Measurements from ENCODE around the gene CDH13.

The CDH13 gene

DNA sequence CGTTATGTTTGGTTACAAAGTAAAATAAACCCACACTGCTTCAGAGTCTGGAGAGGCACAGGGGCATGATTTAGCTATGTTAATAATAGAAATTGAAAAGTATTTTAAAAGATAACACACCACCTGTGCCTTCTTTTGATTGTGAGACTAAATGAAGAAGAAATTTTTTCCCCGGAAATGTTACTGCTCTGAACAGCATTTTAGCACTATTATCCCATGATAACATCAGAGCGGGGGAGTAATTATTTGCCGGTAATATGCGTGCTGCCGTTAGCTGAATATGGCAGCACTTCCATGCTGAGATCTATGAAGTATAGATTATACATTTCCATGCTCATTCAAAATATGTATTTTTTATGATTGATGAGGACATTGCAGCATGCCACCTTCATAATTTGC lies 680.8 kb downstream of the CDH13 start:
- DNase-seq (ENCODE audit: low read depth): no peak

DNA sequence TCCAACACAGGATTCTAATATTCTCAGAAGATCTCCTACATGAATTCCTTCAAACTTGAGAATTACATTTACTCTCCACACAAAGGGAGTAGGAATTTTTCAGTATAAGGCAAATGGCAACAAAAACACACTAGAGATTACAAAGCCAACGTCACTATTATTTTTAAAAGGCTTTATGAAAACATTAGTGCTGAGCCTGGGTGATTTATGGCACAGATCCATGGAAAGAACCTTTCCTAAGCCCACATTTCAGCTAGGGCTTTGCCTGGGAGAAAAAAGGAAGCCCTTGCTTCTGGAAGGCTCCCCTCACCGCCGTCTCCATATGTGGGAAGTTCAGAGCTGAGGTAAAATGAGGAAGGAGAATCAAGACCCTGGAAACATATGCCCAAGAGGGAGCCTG lies 681.6 kb downstream of the CDH13 start:
- no peak for DNase-seq (ENCODE audit: low read depth)

DNA sequence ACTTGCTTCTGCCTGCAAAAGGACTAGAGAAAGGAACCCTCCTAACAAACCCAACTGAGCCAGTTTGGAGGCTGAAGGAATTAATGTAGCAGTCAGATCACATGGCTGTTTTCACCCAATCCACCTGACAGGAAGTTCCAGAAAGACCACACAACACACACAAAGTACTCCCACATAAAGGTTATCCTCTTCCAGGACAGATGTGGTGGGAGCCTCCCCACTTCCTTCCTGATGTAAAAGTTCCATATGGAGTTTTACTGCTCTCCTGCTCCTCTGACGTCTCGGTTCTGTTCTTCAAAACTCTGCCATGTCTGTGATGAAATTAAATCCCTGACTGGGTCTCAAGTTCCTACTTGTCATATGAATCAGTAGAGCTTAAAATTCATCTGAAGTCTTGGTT lies 684.0 kb downstream of the CDH13 start:
- no peak for DNase-seq (ENCODE audit: low read depth)

DNA sequence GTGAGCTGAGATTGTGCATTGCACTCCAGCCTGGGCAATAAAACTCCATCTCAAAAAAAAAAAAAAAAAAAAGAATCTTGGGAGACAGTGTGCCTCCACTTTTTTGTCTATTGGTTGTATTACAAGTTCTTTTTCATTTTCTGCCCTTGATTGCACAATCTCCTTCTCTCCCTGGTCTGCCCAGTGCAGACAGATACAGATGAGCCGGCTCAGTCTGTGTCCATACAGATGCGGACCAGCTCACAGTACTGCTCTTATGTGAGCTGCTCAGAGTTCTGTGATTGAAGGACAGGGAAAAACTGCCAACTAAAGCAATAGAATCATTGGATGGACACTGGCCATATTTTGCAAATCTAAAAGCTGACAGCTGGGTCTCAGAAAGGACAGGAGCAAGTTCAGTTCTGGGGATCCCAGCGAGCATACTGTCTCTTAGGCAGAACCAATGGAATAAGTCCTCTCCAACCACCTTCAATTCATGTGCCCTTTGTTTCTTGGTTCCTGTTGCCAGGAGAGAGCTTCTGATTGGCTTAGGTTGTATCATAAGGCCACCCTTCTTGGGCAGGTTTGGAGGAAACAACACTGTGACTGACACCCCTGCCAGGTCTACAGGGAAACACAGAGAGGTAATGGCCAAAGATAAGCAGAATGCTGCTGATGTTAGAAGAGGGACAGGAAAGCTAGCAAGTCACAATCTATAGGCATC lies 685.4 kb downstream of the CDH13 start:
- no peak for DNase-seq (ENCODE audit: low read depth)

DNA sequence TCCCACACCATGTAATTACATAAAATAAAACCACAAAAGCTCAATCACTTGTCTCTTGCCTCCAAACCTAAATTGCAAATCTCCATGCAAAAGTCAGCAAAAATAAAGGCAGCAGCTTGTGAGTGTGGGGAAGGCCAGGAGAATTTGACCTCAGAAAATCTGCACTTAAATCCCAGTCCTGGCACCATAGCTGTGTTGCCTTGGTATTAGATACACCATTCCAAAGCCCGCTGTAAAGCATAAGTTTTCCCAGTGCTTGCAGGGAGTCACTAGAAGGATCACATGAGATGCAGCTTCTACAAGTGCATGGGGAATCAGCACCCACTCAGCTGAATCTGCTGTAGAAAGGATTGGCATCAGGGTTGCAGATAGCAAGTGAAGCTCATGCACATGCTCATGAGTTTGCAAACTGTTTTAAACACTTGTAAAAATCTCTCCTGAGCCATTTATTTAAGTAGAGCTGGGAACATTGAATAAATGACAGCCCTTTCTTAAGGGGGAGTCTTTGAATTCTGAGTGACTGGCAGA lies 686.0 kb downstream of the CDH13 start:
- no peak for DNase-seq (ENCODE audit: low read depth)

DNA sequence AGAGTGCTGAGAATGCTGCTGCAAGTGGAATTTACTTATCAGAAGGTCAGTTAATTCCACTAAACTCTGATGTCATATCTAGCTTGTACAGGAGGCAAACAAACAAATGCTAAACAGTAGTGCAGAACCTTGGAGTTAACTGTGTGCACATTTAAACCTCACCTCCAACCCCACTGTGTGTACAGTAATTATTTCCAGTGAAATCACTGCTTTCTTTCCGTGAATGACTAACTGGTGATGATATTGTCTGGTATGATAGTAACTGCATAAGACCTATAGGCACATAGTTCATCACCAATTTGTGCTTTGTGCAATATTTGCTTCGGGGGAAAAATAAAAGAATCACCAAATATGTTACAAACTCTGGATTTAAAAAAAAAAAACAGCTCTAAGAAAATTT lies 688.5 kb downstream of the CDH13 start:
- DNase-seq (ENCODE audit: low read depth): no peak

DNA sequence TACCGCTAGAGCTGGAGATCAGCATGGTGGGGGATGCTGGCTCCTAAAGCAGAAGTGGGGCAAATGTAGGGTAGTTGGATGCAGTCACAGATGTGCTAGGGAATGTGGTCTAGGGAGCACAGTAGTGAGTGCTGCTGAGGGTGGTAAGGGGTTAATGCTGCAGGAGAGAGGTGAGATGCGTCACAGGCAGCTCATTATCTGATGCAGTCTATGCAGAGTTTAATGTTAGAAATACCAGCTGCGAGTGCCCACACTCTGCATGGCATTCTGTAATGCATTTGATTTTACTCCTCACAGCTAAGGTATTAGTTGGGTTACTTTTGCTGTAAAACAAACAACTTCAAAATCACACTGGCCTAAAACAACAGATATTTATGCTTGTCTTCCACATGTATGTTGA lies 689.7 kb downstream of the CDH13 start:
- no peak for DNase-seq (ENCODE audit: low read depth)

DNA sequence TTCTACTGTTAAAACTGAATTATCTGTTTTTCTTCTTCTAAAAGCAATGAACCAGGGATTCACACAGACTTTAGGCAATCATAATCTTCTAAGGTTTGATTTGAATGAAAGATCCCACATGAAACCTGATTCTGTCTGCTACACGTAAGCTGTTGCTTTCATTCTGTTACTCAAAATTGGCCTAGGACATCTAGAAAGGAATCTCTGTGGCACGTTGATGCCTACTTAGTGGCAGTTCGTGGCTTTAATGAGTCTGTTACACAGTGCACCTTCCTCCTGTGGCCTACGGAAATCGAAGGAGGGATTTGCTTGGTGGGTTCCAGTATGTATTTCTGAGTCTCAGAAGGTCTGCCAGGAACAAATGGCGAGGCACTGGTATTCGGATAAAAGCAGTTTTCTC lies 691.6 kb downstream of the CDH13 start:
- no peak for DNase-seq (ENCODE audit: low read depth)

DNA sequence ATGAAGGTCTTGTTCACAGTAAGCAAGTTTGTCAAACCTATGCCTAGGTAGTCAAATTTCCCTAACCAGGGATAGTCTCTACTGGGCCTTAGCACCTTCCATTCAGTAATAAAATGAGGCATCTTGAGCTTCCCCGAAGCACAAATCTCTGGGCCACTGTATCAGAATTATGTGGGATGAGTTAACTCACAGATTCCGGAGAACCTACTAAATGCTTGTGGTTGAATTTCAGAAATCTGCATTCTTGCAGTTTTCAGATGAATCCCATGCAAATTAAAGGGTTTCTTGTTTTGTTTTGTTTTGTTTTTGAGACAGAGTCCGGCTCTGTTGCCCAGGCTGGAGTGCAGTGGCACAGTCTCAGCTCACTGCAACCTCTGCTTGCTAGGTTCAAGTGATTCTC lies 702.2 kb downstream of the CDH13 start:
- DNase-seq (ENCODE audit: low read depth): no peak

DNA sequence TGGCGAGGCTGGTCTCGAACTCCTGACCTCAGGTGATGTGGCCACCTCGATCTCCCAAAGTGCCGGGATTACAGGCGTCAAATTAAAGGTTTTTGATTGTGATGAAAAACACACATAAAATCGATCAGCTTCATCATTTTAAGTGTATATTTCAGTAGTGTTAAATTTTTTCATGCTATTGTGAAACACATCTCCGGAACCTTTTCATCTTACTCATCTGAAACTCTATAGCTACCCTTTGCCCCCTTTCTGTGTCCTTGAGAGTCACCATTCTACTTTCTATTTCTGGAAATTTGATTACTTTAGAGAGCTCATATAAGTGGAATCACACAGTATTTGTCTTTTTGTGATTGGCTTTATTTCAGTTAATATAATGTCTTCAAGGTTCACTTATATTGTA lies 702.7 kb downstream of the CDH13 start:
- no peak for DNase-seq (ENCODE audit: low read depth)

DNA sequence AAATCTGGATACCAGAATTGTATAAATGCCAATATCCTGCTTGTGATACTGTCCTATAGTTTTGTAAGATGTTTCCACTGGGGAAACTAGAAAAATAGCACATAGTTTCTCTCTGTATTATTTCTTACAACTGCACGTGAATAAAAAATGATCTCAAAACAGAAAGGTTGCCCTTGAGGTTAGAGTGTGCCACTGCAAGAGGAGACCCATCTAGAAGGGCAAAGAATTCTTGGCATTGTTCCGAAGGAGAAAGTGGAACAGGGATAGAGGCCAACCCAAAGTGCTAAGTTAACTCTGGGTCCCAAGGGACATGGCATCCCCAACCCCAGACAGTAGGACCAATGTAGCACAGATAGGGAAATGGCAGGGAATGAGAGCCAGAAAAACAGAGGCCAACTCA lies 703.5 kb downstream of the CDH13 start:
- no peak for DNase-seq (ENCODE audit: low read depth)

DNA sequence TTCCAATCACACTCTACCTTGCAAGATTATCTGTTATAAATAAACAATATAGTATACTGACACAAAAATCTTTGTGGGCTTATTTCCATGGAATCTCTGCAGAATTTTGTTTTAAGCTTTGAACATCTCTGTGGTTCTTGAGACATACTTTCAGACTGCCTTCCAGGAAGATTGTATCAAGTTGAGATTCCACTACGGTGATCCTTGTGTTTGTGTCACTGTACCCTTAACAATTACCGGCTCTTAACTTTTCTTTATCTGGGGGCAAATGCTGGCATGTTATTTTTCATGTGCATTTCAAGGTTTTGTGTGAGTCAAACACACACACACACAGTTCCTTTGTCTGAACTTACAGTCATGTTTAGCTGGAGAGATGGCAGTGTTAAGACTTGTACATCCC lies 708.3 kb downstream of the CDH13 start:
- DNase-seq (ENCODE audit: low read depth): no peak

DNA sequence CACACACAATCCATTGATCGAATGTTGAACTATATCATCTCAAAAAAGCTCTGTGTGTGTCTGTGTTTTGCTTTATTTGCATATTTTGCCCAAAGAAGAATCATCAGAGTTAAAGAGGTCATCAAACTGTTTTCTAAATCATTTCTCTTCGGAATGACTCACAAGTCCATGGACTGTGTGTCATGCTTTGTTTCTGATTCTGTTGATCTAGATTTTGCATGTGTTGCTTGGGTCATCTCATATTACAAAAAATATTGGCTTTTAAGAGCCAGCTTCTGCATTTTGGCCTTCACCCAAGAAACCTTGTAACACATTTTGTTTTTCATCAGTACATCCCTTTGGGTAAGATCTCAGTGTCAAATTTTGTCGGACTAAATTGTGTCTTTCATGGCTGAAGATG lies 709.8 kb downstream of the CDH13 start:
- DNase-seq (ENCODE audit: low read depth): no peak

DNA sequence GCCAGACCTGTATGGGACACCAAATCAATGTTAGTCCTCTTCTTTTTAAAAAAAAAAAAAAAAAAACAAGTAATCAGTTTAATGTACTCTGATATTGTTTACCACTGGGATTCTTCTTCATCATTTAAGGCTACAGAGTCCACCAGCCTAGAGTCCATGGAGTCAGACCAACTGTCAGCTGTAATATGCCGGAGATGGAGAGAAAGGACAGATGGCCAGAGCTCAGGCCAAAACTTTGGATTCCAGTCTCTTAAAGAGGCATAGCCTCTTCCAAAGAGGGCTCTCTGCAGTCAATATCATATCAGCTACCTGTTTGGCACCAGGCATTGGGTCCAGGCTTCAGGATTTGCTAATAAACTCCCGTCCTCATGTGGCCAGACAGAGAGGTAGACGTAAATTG lies 711.4 kb downstream of the CDH13 start:
- no peak for DNase-seq (ENCODE audit: low read depth)

DNA sequence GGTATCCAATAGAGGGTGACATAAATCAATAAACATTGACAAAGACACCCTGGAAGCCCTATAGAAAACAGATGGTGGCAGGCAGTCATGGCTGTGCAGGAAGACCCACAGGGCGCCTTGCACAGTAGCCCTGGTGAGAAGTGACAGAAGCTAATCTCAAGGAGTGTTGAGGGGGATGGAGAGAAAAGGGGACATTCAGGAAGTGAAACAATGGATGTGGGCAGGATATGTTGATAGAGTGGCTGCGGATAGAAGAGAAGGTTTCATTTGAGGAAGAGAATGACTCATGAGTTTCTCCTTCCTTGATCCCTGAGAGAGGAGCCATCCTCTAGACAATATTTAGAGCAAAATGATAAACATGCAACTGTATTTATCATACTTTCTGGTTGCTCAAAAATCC lies 712.2 kb downstream of the CDH13 start:
- DNase-seq (ENCODE audit: low read depth): no peak

DNA sequence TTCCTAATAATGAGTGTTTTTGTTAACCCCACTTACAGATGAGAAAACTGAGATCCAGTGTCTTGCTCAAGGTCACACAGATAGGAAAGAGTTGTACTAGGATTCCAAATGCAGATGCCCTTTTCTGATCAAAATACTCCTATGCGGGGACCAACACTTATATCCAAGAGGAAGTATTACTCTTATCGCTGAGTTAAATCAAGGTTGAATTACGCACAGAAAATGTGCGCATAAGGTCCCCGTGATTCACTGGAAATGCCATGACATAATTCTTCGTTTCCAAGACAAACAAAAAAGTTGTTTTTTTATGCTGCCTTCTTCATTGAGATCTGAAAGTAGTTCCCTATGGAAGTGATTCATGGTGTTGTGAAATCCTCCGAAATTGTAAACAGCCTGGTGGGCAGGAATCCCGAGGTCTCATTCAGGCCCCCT lies 717.2 kb downstream of the CDH13 start:
- no peak for DNase-seq (ENCODE audit: low read depth)

DNA sequence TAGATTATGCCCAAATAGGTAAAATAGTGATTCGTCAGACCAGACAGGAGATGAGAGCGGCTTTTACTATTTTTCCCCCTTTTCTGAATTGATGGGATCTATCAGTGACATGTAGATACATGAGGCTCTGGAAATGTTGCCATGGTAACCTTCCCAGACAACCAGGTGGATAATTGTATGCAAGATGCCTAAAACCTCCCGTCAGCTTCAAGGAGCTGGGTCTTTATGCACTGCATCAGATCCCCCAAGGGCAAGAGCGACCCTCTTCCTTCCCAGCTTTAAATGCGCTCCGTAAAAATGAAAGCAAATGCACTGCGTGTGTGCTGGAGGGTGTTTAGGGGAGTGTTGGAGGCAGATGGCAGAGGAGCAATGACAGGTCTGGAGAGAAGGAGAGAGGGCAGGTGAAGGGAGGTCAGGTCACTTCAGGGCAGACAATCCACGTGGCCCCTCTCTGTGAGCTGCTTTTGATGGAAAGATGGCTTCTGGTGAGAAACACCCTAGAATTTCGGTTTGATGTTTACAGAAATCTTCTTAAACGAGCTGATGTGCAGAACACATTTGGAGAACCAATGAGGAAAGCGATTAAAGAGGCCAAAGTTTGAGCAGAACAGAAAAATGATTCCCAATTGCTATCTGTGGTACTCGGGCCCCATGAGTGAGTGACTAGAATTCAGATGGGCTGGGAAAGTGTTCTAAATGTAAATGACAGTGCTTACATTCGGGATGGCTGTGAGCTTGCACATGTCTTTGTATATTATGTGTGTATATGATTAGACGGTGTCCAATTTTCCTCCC lies 719.3 kb downstream of the CDH13 start:
- no peak for DNase-seq (ENCODE audit: low read depth)

DNA sequence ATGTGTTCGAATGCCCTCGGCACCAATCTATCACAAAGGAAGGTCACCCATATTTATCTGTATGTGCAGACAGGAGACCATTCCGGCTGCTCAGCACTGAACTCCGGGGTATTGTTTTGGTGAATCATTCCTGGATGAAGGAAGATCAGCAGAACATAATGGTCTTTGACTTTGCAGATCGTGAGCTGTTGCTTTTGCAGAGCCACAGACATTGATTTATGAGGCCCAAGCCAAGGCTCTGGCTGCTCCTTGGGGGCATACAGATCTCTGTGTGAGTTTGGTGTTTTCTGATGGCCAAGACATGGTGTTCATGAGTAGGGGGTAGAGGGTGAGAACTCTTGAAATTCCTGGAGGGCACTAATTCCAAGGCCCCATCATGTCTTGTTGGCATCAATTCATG lies 722.2 kb downstream of the CDH13 start:
- no peak for DNase-seq (ENCODE audit: low read depth)

DNA sequence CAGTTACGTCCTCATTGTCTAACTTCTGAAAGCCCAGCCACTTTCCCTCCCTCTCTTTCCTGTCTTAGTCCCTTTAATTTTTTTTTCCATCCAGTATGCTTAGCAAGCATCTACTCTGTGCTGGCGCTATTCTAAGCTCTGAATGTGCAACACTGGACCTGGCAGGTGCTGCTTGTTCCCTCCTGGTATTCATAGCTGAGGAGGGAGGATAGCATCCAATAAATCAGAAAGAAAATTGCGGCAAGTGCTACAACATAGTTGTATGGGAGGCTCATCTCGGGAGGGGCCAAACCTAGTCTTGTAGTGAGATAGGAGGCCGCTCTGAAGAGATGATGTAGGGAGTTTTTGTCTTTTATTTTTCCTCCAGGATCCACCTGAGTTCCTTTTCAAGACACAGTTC lies 723.7 kb downstream of the CDH13 start:
- no peak for DNase-seq (ENCODE audit: low read depth)

DNA sequence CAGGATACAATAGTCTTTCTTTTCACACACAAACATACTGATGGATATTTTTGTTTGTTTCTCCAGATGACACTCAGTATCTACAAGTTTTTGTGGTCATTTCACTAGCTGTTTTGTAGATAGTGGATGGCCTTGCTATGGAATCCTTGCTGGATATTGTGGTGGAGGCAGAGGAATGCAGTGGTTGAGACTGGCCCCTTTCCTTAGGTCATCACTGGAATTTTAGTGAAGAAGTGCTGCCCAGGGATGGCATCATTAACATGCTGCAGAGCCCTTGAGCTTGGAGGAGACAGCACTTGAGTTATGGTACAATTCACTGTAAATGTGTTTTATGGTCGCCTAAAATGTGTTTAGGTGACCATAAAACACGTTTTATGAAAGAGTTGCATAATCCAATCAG lies 725.1 kb downstream of the CDH13 start:
- DNase-seq (ENCODE audit: low read depth): no peak

DNA sequence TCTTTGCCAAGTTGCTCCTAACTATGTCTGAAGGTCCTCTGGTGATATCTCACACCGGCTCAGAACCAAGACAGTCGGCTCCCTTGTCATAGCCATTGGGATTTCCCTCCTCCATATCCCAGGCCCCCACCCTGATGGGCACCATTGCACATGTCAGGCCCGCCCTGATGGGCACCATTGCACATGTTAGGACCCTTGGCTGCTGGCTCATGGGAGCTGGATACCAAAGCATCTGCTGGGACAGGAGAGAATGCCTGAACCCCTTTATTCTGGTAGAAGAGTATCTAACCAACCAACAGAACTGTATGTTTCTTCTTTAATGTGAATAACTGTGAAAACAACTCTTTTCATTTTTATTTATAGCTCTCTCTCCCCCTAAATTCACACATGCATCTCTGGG lies 726.5 kb downstream of the CDH13 start:
- no peak for DNase-seq (ENCODE audit: low read depth)

DNA sequence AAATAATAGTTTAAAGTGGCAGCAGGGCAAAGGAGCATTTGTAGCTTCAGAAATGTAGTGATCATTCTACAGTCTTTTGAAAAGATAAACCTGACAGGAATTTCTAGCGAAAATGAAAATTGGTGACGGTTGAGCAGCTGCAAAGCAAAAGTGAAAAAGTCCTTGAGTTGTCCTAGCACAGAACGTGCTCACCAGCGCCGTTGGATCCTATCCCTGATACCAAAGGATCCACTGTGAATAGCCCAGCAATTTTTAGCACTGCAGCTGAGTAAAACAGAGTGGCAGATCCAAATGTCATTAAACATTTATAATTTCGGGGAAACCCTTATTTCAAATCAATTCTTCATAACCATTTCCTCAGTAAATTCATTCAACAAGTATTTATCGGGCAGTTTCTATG lies 727.2 kb downstream of the CDH13 start:
- no peak for DNase-seq (ENCODE audit: low read depth)

DNA sequence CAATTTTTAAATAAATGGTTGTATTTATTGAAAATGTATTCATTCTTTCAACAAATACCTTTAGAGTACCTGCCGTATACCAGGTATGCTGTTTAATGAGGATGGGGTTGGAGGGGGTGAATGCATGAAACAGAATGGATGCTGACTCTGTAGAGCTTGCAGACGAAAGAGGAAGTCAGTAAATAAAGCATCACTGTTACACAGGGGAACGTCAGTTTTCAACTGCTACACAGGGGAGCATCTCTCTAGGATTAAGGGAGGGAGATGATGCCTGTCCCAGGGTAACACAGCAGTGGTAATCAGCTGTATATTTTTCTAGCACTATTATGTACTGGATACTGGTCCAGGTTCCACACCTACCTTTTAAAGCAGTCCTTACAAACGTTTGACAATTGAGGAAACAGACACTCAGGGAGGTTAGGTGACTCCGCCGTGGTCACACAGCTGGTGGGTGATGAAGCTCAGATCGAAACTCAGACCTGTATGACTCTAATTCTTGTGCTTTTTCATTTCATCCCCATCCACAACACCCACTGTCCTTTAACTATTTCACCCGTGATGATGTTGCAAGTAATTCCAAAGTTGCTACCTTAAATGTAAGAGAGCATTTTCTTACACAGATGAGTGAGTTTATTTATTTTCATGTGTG lies 728.9 kb downstream of the CDH13 start:
- no peak for DNase-seq (ENCODE audit: low read depth)

Measured in activated T-cell treated with anti-CD3 and anti-CD28 coated beads for 24 hours (primary cell).